GM18517 (cell line): ENCODE measurements around the gene PAH.

Source experiments
- ATAC-seq: cut with Tn5 transposase; IDR thresholded peaks from one replicate; pipeline ENCODE4 v1.9.1; 2021; ENCODE audit warnings: mild to moderate bottlenecking, moderate library complexity; ENCODE audit not compliant: unreplicated experiment

PAH gene

GRCh38 chr12:102902093-102902492 is 15.0 kb downstream of the PAH start:
- no peak for ATAC-seq

- no peak for ATAC-seq
These were observed 16.7 kb downstream of the PAH start for GRCh38 chr12:102900389-102900788.

GRCh38 chr12:102896067-102896466 is 21.0 kb downstream of the PAH start:
- ATAC-seq: no peak

GRCh38 chr12:102891756-102892155 is 25.3 kb downstream of the PAH start:
- no peak for ATAC-seq

- no peak for ATAC-seq
These were observed 28.5 kb downstream of the PAH start for GRCh38 chr12:102888511-102888910.

- ATAC-seq: no peak
These were observed 31.8 kb downstream of the PAH start for GRCh38 chr12:102885043-102885932.

GRCh38 chr12:102883204-102883799 is 33.7 kb downstream of the PAH start:
- ATAC-seq: no peak

- no peak for ATAC-seq
These were observed 36.3 kb downstream of the PAH start for GRCh38 chr12:102880783-102881182.

- ATAC-seq: peak; percentile 61
These were observed 37.8 kb downstream of the PAH start for GRCh38 chr12:102879144-102879763.

- ATAC-seq: no peak
These were observed 40.2 kb downstream of the PAH start for GRCh38 chr12:102876883-102877282.

- no peak for ATAC-seq
These were observed 42.2 kb downstream of the PAH start for GRCh38 chr12:102874819-102875218.

- ATAC-seq: no peak
These were observed 44.0 kb downstream of the PAH start for GRCh38 chr12:102873077-102873476.

GRCh38 chr12:102871014-102871413 is 46.0 kb downstream of the PAH start:
- no peak for ATAC-seq

GRCh38 chr12:102869571-102869970 is 47.5 kb downstream of the PAH start:
- no peak for ATAC-seq

GRCh38 chr12:102865821-102866615 is 51.0 kb downstream of the PAH start:
- ATAC-seq: no peak

GRCh38 chr12:102862486-102862885 is 54.6 kb downstream of the PAH start:
- ATAC-seq: no peak

GRCh38 chr12:102851246-102851645 is 65.8 kb downstream of the PAH start:
- no peak for ATAC-seq

GRCh38 chr12:102849722-102850447 is 67.2 kb downstream of the PAH start:
- no peak for ATAC-seq

GRCh38 chr12:102848832-102849231 is 68.2 kb downstream of the PAH start:
- ATAC-seq: no peak

GRCh38 chr12:102847131-102847530 is 69.9 kb downstream of the PAH start:
- no peak for ATAC-seq
